Embryonic facial prominence (tissue), 1 donor: ENCODE data around the gene EFHD2.
"Not testable (repeated sequence)": the region's sequence is repeated elsewhere in the genome, so short reads cannot be mapped to it uniquely, and the experiment has no call there.

ENCODE experiments used
- DNase-seq: peaks from one replicate; pipeline ENCODE4 v3.0.0-alpha.2; 2016; ENCODE audit errors: extremely low spot score

The EFHD2 gene

DNA sequence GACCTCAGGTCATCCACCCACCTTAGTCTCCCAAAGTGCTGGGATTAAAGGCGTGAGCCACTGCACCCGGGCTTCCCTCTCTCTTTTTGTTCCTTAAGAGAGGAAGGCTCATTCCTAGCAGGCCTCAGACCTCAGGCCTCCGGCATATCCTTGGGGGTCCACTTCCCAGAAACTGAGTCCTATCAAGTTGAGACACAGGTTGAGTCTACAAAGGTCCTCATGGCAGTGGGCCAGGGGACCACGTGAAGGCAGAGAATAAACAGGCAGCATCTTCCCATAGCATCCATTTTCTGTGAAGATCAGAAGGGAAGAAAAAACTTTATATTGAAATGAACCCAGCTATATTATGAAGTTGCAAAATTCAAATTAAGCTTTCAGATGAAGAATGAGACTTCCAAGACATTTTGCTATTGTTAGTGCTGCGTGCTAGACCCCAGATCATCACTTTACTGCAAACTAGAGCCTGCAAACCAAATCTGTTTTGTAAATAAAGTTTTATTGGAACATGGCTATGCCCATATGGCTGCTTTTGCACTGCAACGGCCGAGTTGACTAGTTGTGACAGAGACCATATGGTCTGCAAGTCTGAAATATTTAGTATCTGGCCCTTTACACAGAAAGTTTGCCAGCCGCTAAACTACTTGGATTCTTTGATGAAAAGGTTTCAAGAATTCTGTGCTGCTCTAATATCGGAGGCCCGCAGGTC lies 43.3 kb downstream of the EFHD2 start:
- no peak for DNase-seq

DNA sequence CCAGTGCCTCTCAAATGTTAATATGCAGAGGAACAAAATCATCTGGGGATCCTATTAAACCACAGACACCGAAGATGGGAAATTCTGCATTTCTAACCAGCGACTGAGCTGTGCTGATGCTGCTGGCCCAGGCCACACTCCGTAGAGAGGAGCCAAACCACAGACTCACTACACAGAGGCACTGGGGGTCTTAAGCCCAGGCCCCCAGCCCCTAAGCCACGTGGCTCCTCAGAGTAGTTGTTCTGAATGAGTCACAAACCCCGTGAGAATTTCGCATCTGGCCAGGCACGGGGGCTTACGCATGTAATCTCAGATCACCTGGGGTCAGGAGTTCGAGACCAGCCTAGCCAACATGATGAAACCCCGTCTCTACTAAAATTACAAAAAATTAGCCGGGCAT lies 44.0 kb downstream of the EFHD2 start:
- no peak for DNase-seq

DNA sequence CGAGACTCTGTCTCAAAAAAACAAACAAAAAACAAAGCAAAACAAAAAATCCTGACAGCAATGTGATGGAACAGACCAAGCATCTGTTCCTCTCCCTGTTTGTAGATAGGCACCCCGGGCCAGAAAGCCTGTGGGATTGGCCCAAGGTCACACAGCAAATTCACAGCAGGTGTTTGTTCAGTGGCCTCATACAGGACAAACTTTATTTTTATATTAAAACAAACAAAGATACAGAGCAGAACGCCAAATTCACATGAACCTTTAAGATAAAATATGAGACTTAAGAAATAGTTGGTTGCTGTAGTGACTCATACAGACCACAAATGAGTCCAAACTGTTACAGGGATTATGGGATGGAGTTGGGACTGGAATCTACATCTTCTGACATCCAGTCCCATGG lies 44.6 kb downstream of the EFHD2 start:
- no peak for DNase-seq

DNA sequence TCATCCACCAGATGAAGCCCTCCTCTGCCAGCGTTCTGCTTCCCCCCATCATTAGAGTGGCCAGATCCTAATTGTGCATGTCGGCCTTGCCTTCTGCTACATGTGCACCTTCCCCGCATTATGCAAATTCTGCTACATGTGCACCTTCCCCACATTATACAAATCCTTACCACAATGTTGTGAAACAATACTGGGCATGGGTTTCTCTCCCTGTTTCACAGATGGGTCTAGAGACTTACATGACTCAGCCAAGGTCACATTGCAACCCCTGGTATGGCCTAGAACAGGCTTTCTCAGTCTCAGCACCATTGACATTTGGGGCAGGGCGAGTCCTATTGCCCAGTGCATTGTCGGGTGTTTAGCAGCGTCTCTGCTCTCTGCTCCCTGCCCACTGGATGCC lies 45.8 kb downstream of the EFHD2 start:
- no peak for DNase-seq

DNA sequence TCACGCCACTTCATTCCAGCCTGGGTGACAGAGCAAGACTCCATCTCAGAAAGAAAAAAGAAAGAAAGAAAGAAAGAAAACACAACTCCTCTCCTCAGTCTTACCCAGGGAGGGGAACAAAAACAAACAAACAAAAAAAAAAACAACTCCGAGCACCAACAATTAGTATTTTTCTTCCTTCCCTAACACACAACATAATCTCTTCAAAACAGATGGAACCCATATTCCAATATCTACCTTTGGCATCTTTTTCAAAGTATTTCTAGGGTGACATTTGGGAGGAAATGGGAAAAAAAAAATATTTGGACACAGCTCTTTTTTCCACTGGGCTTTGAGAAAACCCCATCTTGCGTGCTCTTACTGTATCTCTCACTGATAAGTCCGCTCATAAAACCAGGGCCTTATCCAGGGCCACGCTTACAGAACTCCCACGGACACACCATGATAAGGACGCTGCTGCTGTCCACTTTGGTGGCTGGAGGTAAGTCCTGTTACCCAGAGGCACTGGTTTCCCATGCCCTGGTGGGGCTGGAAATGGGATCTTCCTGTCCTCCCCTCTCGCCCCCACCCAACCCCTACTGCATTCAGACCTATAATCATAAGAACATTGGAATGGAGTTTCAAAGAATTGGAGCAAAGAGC lies 46.7 kb downstream of the EFHD2 start, which contains the start of gene CELA2A:
Gene CELA2A (plus strand): TSS at position 420 of the 642 bp plus-strand sequence. CDS start 22 bp downstream, at position 442.
- DNase-seq, result no peak

DNA sequence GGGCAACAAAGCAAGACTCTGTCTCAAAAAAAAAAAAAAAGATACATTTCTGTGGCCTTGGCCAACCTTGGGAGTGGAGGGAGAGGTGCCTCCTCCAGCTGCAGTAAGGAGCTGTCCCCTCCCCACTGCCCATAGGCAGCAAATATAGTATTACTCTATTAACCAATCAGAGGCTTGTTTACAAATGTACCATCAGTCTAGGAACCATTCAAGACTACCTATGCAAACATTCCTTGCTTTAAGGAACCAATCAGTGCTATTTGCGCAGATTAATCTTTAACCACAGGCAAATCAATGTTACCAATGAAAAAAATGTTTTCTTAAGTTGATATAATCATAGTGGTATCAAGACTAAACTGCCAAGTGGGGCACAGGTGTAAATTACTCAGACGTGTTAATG lies 47.9 kb downstream of the EFHD2 start:
- no peak for DNase-seq

DNA sequence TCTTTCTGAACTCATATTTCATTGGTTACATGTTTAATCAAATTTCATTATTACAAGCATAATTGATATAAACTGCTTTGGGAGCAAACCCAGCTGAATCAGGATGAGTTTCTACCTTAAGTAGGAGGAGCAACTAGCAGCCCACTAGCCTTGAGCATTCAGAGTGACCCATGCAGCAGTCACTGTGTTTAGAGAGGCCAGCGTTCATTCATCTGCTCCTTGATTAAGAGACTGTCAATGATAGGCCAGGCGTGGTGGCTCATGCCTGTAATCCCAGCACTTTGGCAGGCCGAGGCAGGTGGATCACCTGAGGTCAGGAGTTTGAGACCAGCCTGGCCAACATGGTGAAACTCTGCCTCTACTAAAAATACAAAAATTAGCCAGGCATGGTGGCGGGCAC lies 48.7 kb downstream of the EFHD2 start:
- DNase-seq, result not testable (repeated sequence)

DNA sequence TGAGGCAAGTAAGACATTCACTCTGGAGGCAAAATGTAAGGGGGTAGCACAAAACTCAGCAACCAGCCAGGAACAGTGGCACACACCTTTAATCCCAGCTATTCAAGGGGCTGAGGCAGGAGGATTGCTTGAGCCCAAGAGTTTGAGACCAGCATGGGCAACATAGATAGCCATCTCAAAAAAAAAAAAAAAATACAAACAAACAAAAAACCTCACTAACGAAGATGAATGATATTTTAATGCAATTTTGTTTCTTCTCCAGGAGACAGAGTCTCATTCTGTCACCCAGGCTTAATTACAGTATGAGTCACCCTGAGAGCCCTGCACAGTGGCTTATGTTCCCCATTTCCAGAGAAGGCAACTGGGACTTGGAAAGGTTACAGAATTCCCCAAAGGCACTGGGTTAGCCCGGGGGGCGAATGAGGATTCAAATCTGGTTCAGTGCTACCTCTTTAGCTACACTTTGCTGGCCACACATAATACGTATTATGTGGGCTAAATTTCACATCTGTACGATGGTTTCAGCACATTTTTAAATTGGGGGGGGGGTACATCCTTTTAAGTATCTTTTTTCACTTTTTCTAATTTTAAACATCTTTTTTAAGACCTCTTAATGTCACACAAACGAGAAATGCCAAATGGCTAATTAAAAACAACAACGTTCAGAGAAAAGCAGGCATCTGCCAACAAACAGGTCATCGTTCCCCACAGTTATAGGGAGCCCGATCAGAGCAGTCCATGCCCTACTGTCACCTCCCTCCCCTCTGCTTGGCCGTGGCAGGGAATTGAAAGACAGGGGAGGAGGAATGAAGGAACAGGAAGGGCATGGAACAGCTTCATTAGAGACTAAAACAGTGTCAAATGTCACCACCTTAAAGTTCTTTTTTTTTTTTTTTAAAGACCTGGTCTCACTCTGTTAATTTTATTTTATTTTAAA lies 50.4 kb downstream of the EFHD2 start:
- DNase-seq, result no peak

DNA sequence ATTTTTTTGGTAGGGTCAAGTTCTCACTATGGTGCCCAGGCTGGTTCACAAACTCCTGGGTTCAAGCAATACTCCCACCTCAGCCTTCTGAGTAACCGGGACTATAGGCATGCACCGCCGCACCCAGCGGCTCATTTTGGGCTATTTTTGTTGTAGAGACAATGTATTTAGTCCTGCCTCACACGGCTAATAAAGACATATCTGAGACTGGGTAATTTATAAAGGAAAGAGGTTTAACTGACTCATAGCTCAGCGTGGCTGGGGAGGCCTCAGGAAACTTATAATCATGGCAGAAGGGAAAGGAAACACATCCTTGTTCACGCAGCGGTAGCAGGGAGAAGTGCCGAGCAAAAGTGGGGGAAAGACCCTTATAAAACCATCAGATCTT lies 51.0 kb downstream of the EFHD2 start:
- DNase-seq, result no peak

DNA sequence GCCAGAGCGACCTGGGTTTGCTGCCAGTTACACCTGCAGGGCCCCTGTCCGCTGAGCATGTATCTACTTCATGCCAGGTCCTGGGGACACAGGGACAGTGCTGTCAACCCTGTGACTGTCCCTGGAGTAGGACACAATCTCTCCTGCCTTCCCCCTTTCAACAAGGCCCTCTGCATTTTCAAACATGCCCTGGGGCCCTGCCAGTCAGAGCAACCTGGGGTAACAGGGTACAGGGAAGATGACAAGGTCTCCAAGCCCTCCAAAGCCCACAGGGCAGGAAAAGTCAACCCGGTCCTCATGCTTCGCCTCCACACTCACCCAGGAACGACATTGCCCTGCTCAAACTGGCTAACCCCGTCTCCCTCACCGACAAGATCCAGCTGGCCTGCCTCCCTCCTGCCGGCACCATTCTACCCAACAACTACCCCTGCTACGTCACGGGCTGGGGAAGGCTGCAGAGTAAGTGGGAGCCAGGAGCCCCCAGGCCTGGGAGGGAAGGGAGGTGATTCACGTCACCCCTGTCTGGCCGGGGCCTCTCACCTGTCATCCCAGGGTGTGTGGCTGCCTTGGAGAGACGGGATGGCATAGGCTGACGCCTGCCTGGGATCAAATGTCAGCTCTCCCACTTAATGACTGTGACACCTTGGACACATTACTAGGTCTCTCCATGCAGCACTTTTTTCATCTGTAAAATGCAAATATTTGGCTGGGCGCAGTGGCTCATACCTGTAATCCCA lies 53.5 kb downstream of the EFHD2 start:
- not testable (repeated sequence) for DNase-seq

DNA sequence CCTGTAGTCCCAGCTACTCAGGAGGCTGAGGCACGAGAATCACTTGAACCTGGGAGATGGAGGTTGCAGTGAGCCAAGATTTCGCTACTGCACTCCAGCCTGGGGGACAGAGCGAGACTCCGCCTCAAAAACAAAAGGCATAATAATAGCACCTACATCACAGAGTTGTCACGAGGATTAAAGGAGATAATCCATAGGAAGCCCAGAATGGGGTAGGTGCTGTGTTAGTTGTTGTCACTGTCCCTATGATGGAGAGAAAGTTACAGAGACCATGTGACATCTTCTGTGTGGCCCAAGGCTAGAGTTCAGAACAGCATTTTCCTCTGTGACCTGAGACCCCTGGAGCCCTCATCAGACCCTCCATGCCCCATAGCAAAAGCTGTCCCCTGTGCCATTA lies 54.2 kb downstream of the EFHD2 start:
- not testable (repeated sequence) for DNase-seq

DNA sequence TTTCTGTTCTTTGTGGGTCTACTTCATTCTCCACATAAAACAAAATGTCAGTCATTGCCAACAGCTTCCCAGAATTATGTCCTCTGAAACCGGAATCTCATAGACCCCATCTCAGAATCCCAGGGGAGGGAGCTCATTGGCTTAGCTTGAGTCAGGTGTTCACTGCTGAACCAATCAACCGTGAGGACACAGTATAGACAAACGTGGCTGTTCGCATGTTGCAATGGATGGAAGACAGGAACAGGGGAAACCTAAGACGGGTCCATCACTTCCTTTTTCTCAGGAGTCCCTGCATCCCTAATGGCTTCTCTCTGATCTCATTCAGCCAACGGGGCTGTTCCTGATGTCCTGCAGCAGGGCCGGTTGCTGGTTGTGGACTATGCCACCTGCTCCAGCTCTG lies 56.0 kb downstream of the EFHD2 start:
- DNase-seq, result no peak

DNA sequence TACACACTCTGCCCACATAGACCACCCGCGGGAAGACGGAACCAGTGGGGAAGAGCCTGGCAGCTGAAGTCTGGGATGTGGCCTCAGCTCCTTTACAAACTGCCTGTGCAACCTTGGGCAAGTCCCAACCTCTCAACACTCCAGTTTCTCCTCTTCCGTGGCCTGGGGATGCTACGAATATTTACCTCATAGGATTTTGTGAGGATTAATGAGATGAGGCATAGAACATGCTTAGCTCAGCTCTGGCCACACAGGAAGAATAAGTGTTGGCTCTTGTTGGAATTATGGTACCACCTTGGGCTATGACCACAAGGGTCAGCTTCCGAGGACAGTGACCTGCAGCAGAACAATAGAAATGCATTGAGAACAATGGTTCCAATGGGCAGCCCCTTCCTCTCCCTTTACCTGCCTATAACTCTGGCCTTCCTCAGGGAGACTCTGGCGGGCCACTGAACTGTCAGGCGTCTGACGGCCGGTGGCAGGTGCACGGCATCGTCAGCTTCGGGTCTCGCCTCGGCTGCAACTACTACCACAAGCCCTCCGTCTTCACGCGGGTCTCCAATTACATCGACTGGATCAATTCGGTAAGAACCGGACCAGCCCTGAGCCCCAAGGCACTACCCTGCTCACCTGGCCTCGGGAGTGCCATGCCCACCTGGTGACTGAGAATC lies 57.4 kb downstream of the EFHD2 start:
- not testable (repeated sequence) for DNase-seq

DNA sequence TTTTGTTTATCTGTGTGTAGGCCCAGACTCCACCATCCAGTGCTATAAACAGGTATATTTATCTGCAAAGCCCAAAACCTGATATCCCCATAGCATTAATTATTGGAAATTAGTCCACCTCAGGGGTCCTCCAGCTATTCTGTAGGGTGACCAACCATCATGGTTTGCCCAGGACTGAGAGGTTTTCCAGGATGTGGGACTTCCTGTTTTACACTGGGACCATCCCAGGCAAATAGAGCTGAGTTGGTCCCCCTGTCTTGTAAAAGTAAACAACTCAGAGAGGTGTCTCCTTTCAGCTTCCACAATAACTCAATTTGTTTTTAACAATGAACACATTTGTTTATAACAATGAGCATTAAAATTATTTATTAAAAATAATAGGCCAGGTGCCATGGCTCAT lies 58.5 kb downstream of the EFHD2 start:
- no peak for DNase-seq

DNA sequence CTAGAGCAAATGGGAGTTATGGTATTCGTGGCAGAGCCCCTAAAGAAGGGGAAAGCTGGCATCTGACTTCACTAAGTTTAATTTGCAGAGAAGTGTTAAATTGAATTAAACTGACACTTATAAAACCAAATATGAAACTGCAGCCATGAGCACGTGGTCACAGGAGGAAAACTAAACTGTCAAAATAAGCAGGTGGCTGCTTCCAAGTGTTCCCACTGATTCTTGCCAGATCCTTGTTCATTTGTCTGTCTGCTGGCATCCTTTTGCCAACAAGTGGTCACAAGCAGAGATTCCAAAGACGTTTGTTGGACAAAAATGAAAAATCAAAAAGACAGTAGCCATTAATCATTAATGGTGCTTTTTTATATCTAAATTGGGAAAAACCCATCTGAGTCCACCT lies 59.7 kb downstream of the EFHD2 start:
- no peak for DNase-seq

DNA sequence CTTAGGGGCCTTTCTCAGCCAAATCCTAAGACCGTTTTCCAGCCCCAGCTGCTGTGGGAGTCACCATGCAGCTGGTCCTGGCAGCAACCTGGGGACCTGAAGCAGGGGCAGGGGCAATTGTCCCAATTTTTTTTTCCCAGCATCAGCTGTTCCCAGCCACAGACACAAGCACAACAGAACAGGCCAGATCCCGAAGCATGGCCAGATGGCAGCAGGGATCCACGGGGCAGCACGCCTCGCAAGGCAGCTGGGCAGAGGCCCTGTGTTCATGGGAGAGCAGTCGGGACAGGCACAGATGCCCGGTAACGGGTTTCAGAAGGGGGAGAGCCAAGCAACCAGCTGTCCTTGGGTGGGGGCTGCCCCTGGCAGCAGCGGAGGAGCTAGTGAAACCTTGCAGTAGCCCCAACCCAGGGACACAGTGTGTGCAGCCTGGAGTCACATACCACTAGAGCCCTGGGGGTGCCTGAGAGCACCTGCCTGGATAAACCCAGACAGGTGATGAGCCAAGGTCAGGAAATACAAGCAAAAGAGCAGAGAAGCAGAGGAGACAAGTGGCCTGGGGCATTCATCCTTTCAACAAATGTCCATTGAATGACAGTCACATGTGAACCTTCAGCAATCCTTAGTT lies 60.2 kb downstream of the EFHD2 start:
- DNase-seq, result not testable (repeated sequence)

DNA sequence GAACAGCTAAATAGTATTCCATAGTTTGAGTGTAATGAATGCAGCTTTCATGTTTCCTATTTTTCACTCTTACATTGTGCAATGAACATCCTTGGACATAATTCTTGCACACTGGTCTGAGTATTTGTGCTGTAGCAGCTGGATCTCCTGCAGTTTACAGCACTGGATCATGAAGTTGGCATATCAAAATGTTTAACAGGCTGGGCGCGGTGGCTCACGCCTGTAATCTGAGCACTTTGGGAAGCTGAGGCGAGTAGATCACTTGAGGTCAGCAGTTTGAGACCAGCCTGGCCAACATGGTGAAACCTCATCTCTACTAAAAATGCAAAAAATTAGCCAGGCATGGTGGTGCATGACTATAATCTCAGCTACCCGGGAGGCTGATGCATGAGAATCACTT lies 61.4 kb downstream of the EFHD2 start:
- DNase-seq, result not testable (repeated sequence)

DNA sequence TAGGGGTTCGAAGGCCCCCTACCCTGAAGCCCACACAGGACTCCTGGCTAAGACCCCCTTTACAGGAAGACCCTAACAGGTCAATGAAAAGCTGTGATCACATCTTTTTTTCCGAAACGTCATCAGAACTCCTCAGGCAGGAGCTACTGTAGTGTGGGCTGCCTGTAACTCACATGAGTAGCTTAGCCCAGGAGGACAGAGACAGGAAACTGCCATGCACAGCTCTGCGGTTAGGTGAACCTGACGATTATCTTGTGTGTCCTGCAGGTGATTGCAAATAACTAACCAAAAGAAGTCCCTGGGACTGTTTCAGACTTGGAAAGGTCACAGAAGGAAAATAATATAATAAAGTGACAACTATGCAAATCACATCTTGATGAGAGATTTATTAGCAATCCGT lies 62.0 kb downstream of the EFHD2 start:
- not testable (repeated sequence) for DNase-seq

DNA sequence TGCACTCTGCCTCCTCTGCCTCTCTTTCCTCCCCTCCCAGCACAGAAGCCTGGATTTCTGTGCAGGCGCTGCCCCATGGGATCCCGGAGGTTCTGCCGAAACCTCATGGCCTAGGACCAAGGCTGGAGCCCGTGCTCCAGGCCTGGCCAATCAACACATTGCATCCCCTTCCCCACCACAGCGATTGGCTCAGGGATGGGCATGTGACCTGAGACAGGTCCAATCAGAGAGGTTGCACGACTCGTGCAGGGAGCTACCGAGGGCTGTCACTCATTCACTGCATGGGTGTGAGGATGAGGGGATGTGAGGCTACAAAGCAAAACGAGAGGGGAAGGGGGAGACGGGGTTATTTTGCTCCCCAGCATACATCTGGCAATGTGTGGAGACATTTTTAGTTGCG lies 62.9 kb downstream of the EFHD2 start:
- no peak for DNase-seq

DNA sequence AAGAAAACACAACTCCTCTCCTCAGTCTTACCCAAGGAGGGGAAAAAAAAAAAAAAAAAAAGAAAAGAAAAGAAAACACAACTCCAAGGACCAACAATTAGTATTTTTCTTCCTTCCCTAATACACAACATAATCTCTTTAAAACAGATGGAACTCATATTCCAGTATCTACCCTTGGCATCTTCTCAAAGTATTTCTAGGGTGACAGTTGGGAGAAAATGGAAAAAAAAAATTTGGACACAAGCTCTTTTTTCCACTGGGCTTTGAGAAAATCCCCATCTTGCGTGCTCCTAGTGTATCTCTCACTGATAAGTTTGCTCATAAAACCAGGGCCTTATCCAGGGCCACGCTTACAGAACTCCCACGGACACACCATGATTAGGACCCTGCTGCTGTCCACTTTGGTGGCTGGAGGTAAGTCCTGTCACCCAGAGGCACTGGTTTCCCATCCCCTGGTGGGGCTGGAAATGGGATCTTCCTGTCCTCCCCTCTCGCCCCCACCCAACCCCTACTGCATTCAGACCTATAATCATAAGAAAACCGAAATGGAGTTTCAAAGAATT lies 66.1 kb downstream of the EFHD2 start, which contains the start of gene CELA2B:
Gene CELA2B (plus strand): TSS at position 353 of the 563 bp plus-strand sequence. CDS start 22 bp downstream, at position 375.
- DNase-seq, result no peak
